GM18499 (cell line): Measurements from ENCODE around the gene CCL24.

Source experiments
- ATAC-seq: cut with Tn5 transposase; IDR thresholded peaks from one replicate; pipeline ENCODE4 v1.9.1; 2021; ENCODE audit warnings: moderate number of reproducible peaks; ENCODE audit not compliant: insufficient read depth, unreplicated experiment

The CCL24 gene

GRCh38 chr7:75823198-75823910, 9.7 kb upstream of the CCL24 start:
- ATAC-seq = no peak

GRCh38 chr7:75820688-75821087, 7.1 kb upstream of the CCL24 start:
- no peak for ATAC-seq

GRCh38 chr7:75819711-75820110, 6.1 kb upstream of the CCL24 start:
- ATAC-seq = no peak

- no peak for ATAC-seq
These were observed 4.9 kb upstream of the CCL24 start for GRCh38 chr7:75818472-75818871.

GRCh38 chr7:75817116-75817515, 3.5 kb upstream of the CCL24 start:
- no peak for ATAC-seq

- no peak for ATAC-seq
These were observed 1.9 kb upstream of the CCL24 start for GRCh38 chr7:75815418-75816064.

GRCh38 chr7:75814407-75814947, 871 bp upstream of the CCL24 start:
- ATAC-seq = no peak

GRCh38 chr7:75813084-75813483, 522 bp downstream of the CCL24 start:
- ATAC-seq = no peak

GRCh38 chr7:75811894-75812678, 1.5 kb downstream of the CCL24 start:
- no peak for ATAC-seq

- ATAC-seq = no peak
These were observed 4.2 kb downstream of the CCL24 start for GRCh38 chr7:75809396-75809795.

- ATAC-seq = no peak
These were observed 5.5 kb downstream of the CCL24 start for GRCh38 chr7:75808106-75808505.

GRCh38 chr7:75807452-75807851, 6.2 kb downstream of the CCL24 start:
- ATAC-seq = no peak

GRCh38 chr7:75806560-75807307, 6.9 kb downstream of the CCL24 start:
- no peak for ATAC-seq

- ATAC-seq = no peak
These were observed 8.9 kb downstream of the CCL24 start for GRCh38 chr7:75804705-75805104.

GRCh38 chr7:75804004-75804403, 9.6 kb downstream of the CCL24 start:
- no peak for ATAC-seq

GRCh38 chr7:75802552-75802821, 11.1 kb downstream of the CCL24 start:
- ATAC-seq = no peak

GRCh38 chr7:75798770-75799169, 14.8 kb downstream of the CCL24 start:
- ATAC-seq = no peak

- ATAC-seq = no peak
These were observed 17.2 kb downstream of the CCL24 start for GRCh38 chr7:75796420-75796819.

GRCh38 chr7:75795831-75796285, 17.7 kb downstream of the CCL24 start:
- ATAC-seq = no peak

- no peak for ATAC-seq
These were observed 19.9 kb downstream of the CCL24 start for GRCh38 chr7:75793676-75794075.
